ENCODE measurements around the gene NSUN6. TPM values are rescaled to one million over a fixed set of nuclear protein-coding genes. Genes with fewer than 3 reads are reported as not detected.

Gene NSUN6
- total and polyA plus RNA-seq, 10 of the 15 experiments (the other 5 are each of a cell fraction or from before 2014, with no cell fraction given): 10.2 to 25.0 (median 15.6) TPM

- ChIA-PET CTCF (no interaction called here), POLR2A (no interaction called here), RAD21 (ENCODE audit: unreplicated experiment) (no interaction called here), SMC1A (ENCODE audit: uncharacterized antibody, unreplicated experiment) (no interaction called here)
- no peak overlapping the region for H3K9ac ChIP-seq (ENCODE audit: control insufficient read depth, insufficient read depth, low read length)
- DNase-seq (ENCODE audit: low read depth, low spot score) (no peak), ATAC-seq (no peak), FAIRE-seq (no peak)
- H3K79me2 ChIP-seq (ENCODE audit: control insufficient read depth, insufficient read depth, low read length): no peaks in the 10 kb centered on the region
- H3K27ac ChIP-seq (ENCODE audit: control insufficient read depth, insufficient read depth): no peak overlapping the region
- no peaks in the 10 kb centered on the region for H3K4me1 ChIP-seq (ENCODE audit: control insufficient read depth, insufficient read depth, low read length)
- no peaks in the 10 kb centered on the region for H4K20me1 ChIP-seq (ENCODE audit: control insufficient read depth, insufficient read depth)
- no peaks in the 10 kb centered on the region for H3K36me3 ChIP-seq (ENCODE audit: control insufficient read depth in 2 of 2, insufficient read depth in 2 of 2, low read length in 1 of 2)
- H3K27me3 ChIP-seq (replicated peaks in 1 of 2; ENCODE audit: control insufficient read depth in 2 of 2, insufficient read depth in 2 of 2, low read length in 1 of 2): no peaks in the 10 kb centered on the region
- H3K9me3 ChIP-seq (replicated peaks; ENCODE audit: control insufficient read depth, insufficient read depth, low read length): no peaks in the 10 kb centered on the region; the same call in 2 of the 3 replicates
- no TSS peak for BruUV-seq (replicated peaks)
- WGBS (ENCODE audit: insufficient coverage, insufficient replicate concordance, low lambda C conversion rate, missing lambda C conversion rate): 95% methylated on average over 4 of the region's 4 CpGs
- H2AFZ ChIP-seq (ENCODE audit: control insufficient read depth, low read depth, low read length): no peak overlapping the region
- intact Hi-C loops (cut with micrococcal nuclease; ENCODE audit: unreplicated experiment) (no loop called here), in situ Hi-C loops (cut with MboI) (no loop called here)
- TF ChIP-seq ATF7 (IDR thresholded peaks at IDR 0.05; ENCODE audit: low read depth) (no peak), SREBF2 (IDR thresholded peaks at IDR 0.05; ENCODE audit: low read length) (no peak), PBX3 (IDR thresholded peaks at IDR 0.05; ENCODE audit: insufficient replicate concordance, low read depth, low read length) (no peak), LARP7 (IDR thresholded peaks at IDR 0.05) (no peak), WRNIP1 (IDR thresholded peaks at IDR 0.05; ENCODE audit: borderline replicate concordance, low read depth, low read length) (no peak), TBL1XR1 (IDR thresholded peaks at IDR 0.05; ENCODE audit: low read depth, low read length) (no peak), STAT3 (IDR thresholded peaks at IDR 0.05; ENCODE audit: low read depth, low read length) (no peak), RCOR1 (conservative IDR thresholded peaks at IDR 0.05; ENCODE audit: low read depth, low read length) (no peak), FOXK2 (IDR thresholded peaks at IDR 0.05) (no peak), RUNX3 (IDR thresholded peaks at IDR 0.05; ENCODE audit: low read length) (no peak), RB1 (IDR thresholded peaks at IDR 0.05; ENCODE audit: borderline replicate concordance) (no peak), E4F1 (IDR thresholded peaks at IDR 0.05; ENCODE audit: borderline replicate concordance, partially characterized antibody) (no peak), MEF2B (IDR thresholded peaks at IDR 0.05; ENCODE audit: partially characterized antibody, poor library complexity, severe bottlenecking) (no peak), PML (IDR thresholded peaks at IDR 0.05; ENCODE audit: low read length) (no peak)
- no peak overlapping the region for H3K4me2 ChIP-seq (ENCODE audit: control insufficient read depth, insufficient read depth)
- H3K4me3 ChIP-seq: no peak overlapping the region
These were observed 85.2 kb downstream of the NSUN6 start for GRCh38 chr10:18566177-18566576.

Data from GM12878 (cell line).